Mesothelial cell of epicardium (in vitro differentiated cells): Measurements from ENCODE around the gene STK32B. TPM values are rescaled to one million over a fixed set of nuclear protein-coding genes. Genes with fewer than 3 reads are reported as not detected.

Experiments
- DNase-seq, 2 experiments: peaks; one replicate each; pipeline ENCODE4 v3.0.0; 2021; ENCODE audit warnings: low spot score in 2 of 2; ENCODE audit not compliant: unreplicated experiment in 2 of 2
- H3K27ac Mint-ChIP-seq: 2 replicates; pipeline ENCODE4 v1.8.0; 2021; ENCODE audit warnings: mixed read lengths
- H3K27me3 Mint-ChIP-seq: 2 replicates; pipeline ENCODE4 v1.8.0; 2021; ENCODE audit warnings: low read depth, mixed read lengths
- H3K36me3 Mint-ChIP-seq: 2 replicates; pipeline ENCODE4 v1.8.0; 2021; ENCODE audit warnings: mixed read lengths
- H3K4me1 Mint-ChIP-seq: 2 replicates; pipeline ENCODE4 v1.8.0; 2021; ENCODE audit warnings: mixed read lengths
- H3K4me3 Mint-ChIP-seq: 2 replicates; pipeline ENCODE4 v1.8.0; 2021; ENCODE audit warnings: mild to moderate bottlenecking, moderate library complexity, mixed read lengths
- H3K9me3 Mint-ChIP-seq: 2 replicates; pipeline ENCODE4 v1.8.0; 2021; ENCODE audit warnings: mixed read lengths
- CTCF ChIP-seq: fragments of 200-600 bp; sonication (generic); IDR thresholded peaks from one replicate; pipeline ENCODE4 v1.5.0; 2021; ENCODE audit warnings: antibody characterized with exemption; ENCODE audit not compliant: unreplicated experiment
- total RNA-seq: library from RNA; stranded (reverse); gene quantifications from 3 replicates; pipeline ENCODE4 v1.2.1, GENCODE V29; 2021

Gene STK32B
- total RNA-seq, 1 donor from 2014 or later, result 0.96 TPM

GRCh38 chr4:5125321-5125720 lies 74.0 kb downstream of the STK32B start:
- no peak for TF ChIP-seq CTCF
- no peaks in the 10 kb centered on the region for H3K36me3 Mint-ChIP-seq
- no peaks in the 10 kb centered on the region for H3K4me1 Mint-ChIP-seq
- no peak for DNase-seq
- no peak overlapping the region for H3K4me3 Mint-ChIP-seq
- H3K27ac Mint-ChIP-seq, result no peak overlapping the region
- peaks cover 39% of the 10 kb centered on the region for H3K27me3 Mint-ChIP-seq
- H3K9me3 Mint-ChIP-seq, result no peaks in the 10 kb centered on the region

- Mint-ChIP-seq H3K27ac (no peak overlapping the region), H3K4me3 (no peak overlapping the region), H3K4me1 (no peaks in the 10 kb centered on the region)
Observed at GRCh38 chr4:5126231-5126630, 75.0 kb downstream of the STK32B start.

GRCh38 chr4:5126857-5127256 lies 75.6 kb downstream of the STK32B start:
- H3K9me3 Mint-ChIP-seq, result peaks cover 6% of the 10 kb centered on the region

More at GRCh38 chr4:5126231-5126630, 75.0 kb downstream of the STK32B start:
- Mint-ChIP-seq H3K27me3 (peaks cover 44% of the 10 kb centered on the region), H3K36me3 (no peaks in the 10 kb centered on the region), H3K9me3 (no peaks in the 10 kb centered on the region)
- TF ChIP-seq CTCF, result no peak
- DNase-seq, result no peak

GRCh38 chr4:5127556-5127955 lies 76.3 kb downstream of the STK32B start:
- peaks cover 9% of the 10 kb centered on the region for H3K9me3 Mint-ChIP-seq
- H3K27ac Mint-ChIP-seq, result no peak overlapping the region
- DNase-seq, result no peak
- H3K4me1 Mint-ChIP-seq, result no peaks in the 10 kb centered on the region
- H3K36me3 Mint-ChIP-seq, result no peaks in the 10 kb centered on the region
- TF ChIP-seq CTCF, result no peak
- no peak overlapping the region for H3K4me3 Mint-ChIP-seq
- peaks cover 52% of the 10 kb centered on the region for H3K27me3 Mint-ChIP-seq

More at GRCh38 chr4:5126857-5127256, 75.6 kb downstream of the STK32B start:
- no peak for TF ChIP-seq CTCF
- Mint-ChIP-seq H3K4me3 (no peak overlapping the region), H3K27ac (no peak overlapping the region), H3K36me3 (no peaks in the 10 kb centered on the region), H3K4me1 (no peaks in the 10 kb centered on the region), H3K27me3 (peaks cover 49% of the 10 kb centered on the region)
- no peak for DNase-seq

- H3K36me3 Mint-ChIP-seq, result no peaks in the 10 kb centered on the region
Observed at GRCh38 chr4:5128569-5128968, 77.3 kb downstream of the STK32B start.

More at GRCh38 chr4:5128569-5128968, 77.3 kb downstream of the STK32B start:
- peaks cover 58% of the 10 kb centered on the region for H3K27me3 Mint-ChIP-seq
- H3K27ac Mint-ChIP-seq, result no peak overlapping the region
- H3K4me1 Mint-ChIP-seq, result no peaks in the 10 kb centered on the region
- DNase-seq, result no peak
- H3K4me3 Mint-ChIP-seq, result no peak overlapping the region
- TF ChIP-seq CTCF, result no peak
- H3K9me3 Mint-ChIP-seq, result peaks cover 9% of the 10 kb centered on the region
